Calu3 (cell line): Measurements from ENCODE around the gene JAG1. TPM values are rescaled to one million over a fixed set of nuclear protein-coding genes. Genes with fewer than 3 reads are reported as not detected.
"Not testable (repeated sequence)": the region's sequence is repeated elsewhere in the genome, so short reads cannot be mapped to it uniquely, and the experiment has no call there.

Experiments used
- BruUV-seq: library from RNA; stranded (reverse); fragments of 400-500 nt; replicated peaks from 2 replicates; lab custom pipeline; 2021; lab: Mats Ljungman, UMichigan
- CTCF ChIA-PET: fragments of 300-600 bp; sonication (Branson Sonifier 250); formaldehyde crosslinking; loops from one replicate; lab custom pipeline; 2022; ENCODE audit warnings: antibody characterized with exemption; lab: Charles Lee
- DNase-seq: peaks from one replicate; pipeline ENCODE4 v3.0.0; 2022
- H3K27ac Mint-ChIP-seq: one replicate; pipeline ENCODE4 v1.8.0; 2022; ENCODE audit warnings: mixed read lengths; ENCODE audit not compliant: unreplicated experiment
- H3K27me3 Mint-ChIP-seq: one replicate; pipeline ENCODE4 v1.8.0; 2022; ENCODE audit warnings: mixed read lengths; ENCODE audit not compliant: unreplicated experiment
- H3K36me3 Mint-ChIP-seq: one replicate; pipeline ENCODE4 v1.8.0; 2022; ENCODE audit warnings: mild to moderate bottlenecking, moderate library complexity, mixed read lengths; ENCODE audit not compliant: insufficient read depth, unreplicated experiment
- H3K4me1 Mint-ChIP-seq: one replicate; pipeline ENCODE4 v1.8.0; 2022; ENCODE audit warnings: mild to moderate bottlenecking, low read depth, mixed read lengths; ENCODE audit not compliant: unreplicated experiment
- H3K4me3 Mint-ChIP-seq: one replicate; pipeline ENCODE4 v1.8.0; 2022; ENCODE audit warnings: mild to moderate bottlenecking, low read depth, moderate library complexity, mixed read lengths; ENCODE audit not compliant: unreplicated experiment
- H3K9me3 Mint-ChIP-seq: one replicate; pipeline ENCODE4 v1.8.0; 2022; ENCODE audit warnings: low read depth, mixed read lengths; ENCODE audit not compliant: unreplicated experiment
- CTCF ChIP-seq: fragments of 200-600 bp; IDR thresholded peaks from one replicate; pipeline ENCODE4 v1.8.0; 2022; ENCODE audit warnings: antibody characterized with exemption; ENCODE audit not compliant: unreplicated experiment
- intact Hi-C: fragments of 100-400 bp; cut with micrococcal nuclease; formaldehyde crosslinking; loops from one replicate; pipeline ENCODE4 v1.10.0; 2022; ENCODE audit not compliant: unreplicated experiment
- total RNA-seq: library from RNA; stranded (reverse); gene quantifications from 2 replicates; pipeline ENCODE4 v1.2.3, GENCODE V29; 2022

JAG1 gene
- total RNA-seq, 1 experiment from 2014 or later, result 245 TPM

GRCh38 chr20:10619427-10619826 lies 54.4 kb downstream of the JAG1 start:
- CTCF ChIA-PET, result interaction anchor here (0.6 kb wide), 1 partner anchor 1831 kb away, joined by 3 read pairs; no protein-coding TSS in a partner anchor
- no peaks in the 10 kb centered on the region for H3K4me1 Mint-ChIP-seq
- H3K27me3 Mint-ChIP-seq, result no peaks in the 10 kb centered on the region
- H3K9me3 Mint-ChIP-seq, result peaks cover 3% of the 10 kb centered on the region
- H3K36me3 Mint-ChIP-seq, result no peaks in the 10 kb centered on the region
- no peak for TF ChIP-seq CTCF
- DNase-seq, result no peak
- intact Hi-C loops, result no loop called here
- no peak overlapping the region for H3K27ac Mint-ChIP-seq
- no peak overlapping the region for H3K4me3 Mint-ChIP-seq
- BruUV-seq, result no TSS peak

GRCh38 chr20:10618611-10619245 lies 55.1 kb downstream of the JAG1 start:
- Mint-ChIP-seq H3K4me3 (no peak overlapping the region), H3K9me3 (peaks cover 3% of the 10 kb centered on the region), H3K27me3 (no peaks in the 10 kb centered on the region), H3K4me1 (no peaks in the 10 kb centered on the region), H3K27ac (no peak overlapping the region), H3K36me3 (no peaks in the 10 kb centered on the region)
- no peak for TF ChIP-seq CTCF
- CTCF ChIA-PET, result no interaction called here
- DNase-seq, result no peak
- intact Hi-C loops, result no loop called here
- BruUV-seq, result no TSS peak

DNA sequence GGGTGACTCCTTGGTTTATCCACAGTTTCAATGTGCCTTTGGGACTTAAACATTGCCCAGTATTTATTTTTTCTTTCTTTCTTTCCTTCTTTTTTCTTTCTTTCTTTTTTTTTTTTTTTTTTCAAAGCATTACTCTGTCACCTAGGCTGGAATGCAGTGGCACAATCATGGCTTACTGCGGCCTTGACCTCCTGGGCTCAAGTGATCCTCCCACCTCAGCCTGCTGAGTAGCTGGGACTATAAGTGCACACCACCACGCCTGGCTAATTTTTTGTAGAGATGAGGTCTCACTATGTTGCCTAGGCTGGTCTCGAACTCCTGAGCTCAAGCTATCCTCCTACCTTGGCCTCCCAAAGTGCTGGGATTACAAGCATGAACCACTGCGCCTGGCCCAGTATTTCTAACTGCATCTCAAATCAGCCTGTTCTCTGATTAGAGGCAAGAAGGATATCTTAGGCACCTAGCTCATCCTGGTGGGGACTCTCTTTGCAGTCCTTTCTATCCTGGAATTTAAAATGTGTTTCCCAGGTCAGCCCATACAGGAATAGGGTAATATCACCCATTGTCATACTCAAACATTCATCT lies 56.2 kb downstream of the JAG1 start:
- H3K4me1 Mint-ChIP-seq, CTCF ChIA-PET, intact Hi-C loops, H3K36me3 Mint-ChIP-seq, BruUV-seq, H3K27ac Mint-ChIP-seq, H3K9me3 Mint-ChIP-seq, H3K27me3 Mint-ChIP-seq, H3K4me3 Mint-ChIP-seq, DNase-seq: not testable (repeated sequence)

DNA sequence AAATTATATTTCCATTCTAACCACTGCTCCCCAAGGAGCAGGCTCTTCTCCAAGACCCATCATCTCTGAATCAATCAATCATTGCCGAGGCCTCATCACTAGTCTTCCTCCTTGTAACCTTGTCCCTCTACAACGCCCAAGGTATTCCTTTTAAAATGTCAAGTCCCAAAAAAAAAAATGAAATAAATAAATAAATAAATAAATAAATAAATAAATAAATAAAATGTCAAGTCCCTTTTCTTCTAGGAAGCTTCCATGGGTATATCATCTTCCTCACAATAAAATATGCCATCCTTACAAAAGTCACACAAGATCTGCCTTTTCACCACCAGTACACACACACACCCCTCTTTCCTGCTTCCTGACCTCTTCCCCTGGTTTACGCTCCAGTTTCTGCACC lies 57.6 kb downstream of the JAG1 start:
- intact Hi-C loops, result no loop called here
- no peaks in the 10 kb centered on the region for H3K4me1 Mint-ChIP-seq
- DNase-seq, result no peak
- no TSS peak for BruUV-seq
- no peaks in the 10 kb centered on the region for H3K27me3 Mint-ChIP-seq
- CTCF ChIA-PET, result no interaction called here
- H3K27ac Mint-ChIP-seq, result no peak overlapping the region
- H3K9me3 Mint-ChIP-seq, result peaks cover 3% of the 10 kb centered on the region
- no peak for TF ChIP-seq CTCF
- H3K4me3 Mint-ChIP-seq, result no peak overlapping the region
- H3K36me3 Mint-ChIP-seq, result no peaks in the 10 kb centered on the region

DNA sequence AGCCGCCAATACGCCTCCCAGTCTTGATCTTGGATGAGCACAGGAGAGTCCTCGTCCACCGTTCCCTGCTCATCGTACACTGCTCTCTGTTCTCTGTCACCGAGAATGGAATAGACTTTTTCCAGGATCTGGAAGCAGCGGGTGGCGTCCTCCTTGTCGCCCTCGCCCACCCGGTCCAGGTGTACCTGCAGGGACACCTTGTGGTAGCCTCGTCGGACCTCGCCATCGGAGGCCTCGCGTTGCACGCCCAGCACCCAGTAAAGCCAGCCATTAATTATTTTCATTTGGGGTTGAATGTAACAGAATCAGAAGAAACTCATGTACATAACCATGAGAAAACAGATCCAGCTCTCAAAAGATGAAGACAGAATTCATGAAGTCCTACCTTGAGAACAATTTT lies 59.9 kb downstream of the JAG1 start:
- Mint-ChIP-seq H3K27me3 (no peaks in the 10 kb centered on the region), H3K27ac (no peak overlapping the region), H3K4me1 (no peaks in the 10 kb centered on the region), H3K9me3 (peaks cover 3% of the 10 kb centered on the region), H3K36me3 (no peaks in the 10 kb centered on the region), H3K4me3 (no peak overlapping the region)
- CTCF ChIA-PET, result no interaction called here
- intact Hi-C loops, result no loop called here
- no TSS peak for BruUV-seq
- no peak for TF ChIP-seq CTCF
- no peak for DNase-seq

DNA sequence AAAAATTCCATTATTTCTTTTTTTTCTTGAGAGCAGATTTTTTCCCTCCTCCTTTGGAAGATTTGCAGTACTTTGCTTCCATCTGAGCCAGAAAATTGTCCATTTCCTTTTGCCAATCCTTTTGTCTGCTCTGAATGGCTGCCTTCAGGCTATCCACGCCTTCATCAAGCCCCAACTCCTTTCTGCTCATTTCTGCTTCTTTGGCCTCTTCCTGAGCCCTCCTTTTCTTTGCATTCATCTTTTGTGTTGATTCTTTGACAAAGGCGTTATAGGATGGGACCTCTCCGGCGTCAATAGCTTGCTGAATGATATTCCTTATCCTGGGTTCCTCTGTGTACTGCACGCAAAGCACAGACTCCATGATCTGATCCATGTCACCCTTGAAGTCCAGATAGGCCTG lies 60.4 kb downstream of the JAG1 start:
- H3K27me3 Mint-ChIP-seq, BruUV-seq, H3K27ac Mint-ChIP-seq, H3K36me3 Mint-ChIP-seq, H3K4me1 Mint-ChIP-seq, CTCF ChIA-PET, H3K4me3 Mint-ChIP-seq, intact Hi-C loops, H3K9me3 Mint-ChIP-seq, DNase-seq: not testable (repeated sequence)
